Suprapubic skin (tissue), 4 donors: Measurements from ENCODE around the gene ATF3. TPM values are rescaled to one million over a fixed set of nuclear protein-coding genes. Genes with fewer than 3 reads are reported as not detected.

Source experiments
- DNase-seq, 2 donors: peaks; one replicate each; pipeline ENCODE4 v3.0.0-alpha.2; 2019; ENCODE audit warnings: low spot score in 2 of 2
- H3K27ac ChIP-seq: fragments of 200-600 bp; sonication (generic); one replicate; pipeline ENCODE4 v1.5.1; 2019
- H3K27me3 ChIP-seq: fragments of 200-600 bp; sonication (generic); one replicate; pipeline ENCODE4 v1.5.1; 2019
- H3K36me3 ChIP-seq: fragments of 200-600 bp; sonication (generic); one replicate; pipeline ENCODE4 v1.5.1; 2019
- H3K4me1 ChIP-seq: fragments of 200-600 bp; sonication (generic); one replicate; pipeline ENCODE4 v1.5.1; 2019
- H3K4me3 ChIP-seq: fragments of 200-600 bp; sonication (generic); one replicate; pipeline ENCODE4 v1.5.1; 2019; ENCODE audit warnings: mild to moderate bottlenecking
- H3K9me3 ChIP-seq: fragments of 200-600 bp; sonication (generic); one replicate; pipeline ENCODE4 v1.5.1; 2019
- EP300 ChIP-seq: sonication (generic); formaldehyde crosslinking; IDR thresholded peaks from one replicate; pipeline ENCODE4 v1.6.1; 2017; ENCODE audit warnings: antibody characterized with exemption
- POLR2A ChIP-seq, 2 donors: fragments of 450-650 bp; IDR thresholded peaks; one replicate each; pipeline ENCODE4 v1.6.1; 2017; ENCODE audit warnings: antibody characterized with exemption in 2 of 2, mild to moderate bottlenecking in 2 of 2, moderate library complexity in 2 of 2
- POLR2AphosphoS5 ChIP-seq, 3 donors: sonication (generic); formaldehyde crosslinking; IDR thresholded peaks; one replicate each; pipeline ENCODE4 v1.6.1; 2017; ENCODE audit warnings: antibody characterized with exemption in 3 of 3
- WGBS: methylation state at CpG from one replicate; pipeline ENCODE4 v1.1.5; 2018; 5-methylcytosine and 5-hydroxymethylcytosine counted together
- total RNA-seq, 4 donors: library from RNA; depleted of rRNA; stranded (reverse); fragments of >200 nt; gene quantifications; one replicate each; pipeline ENCODE4 v1.1.0, GENCODE V29; 2016
- TF ChIP-seq, protein P1 (sequence below), 2 donors: fragments of 200-600 bp in 1 of 2; fragments of 450-650 bp in 1 of 2; sonication (generic) in 1 of 2; IDR thresholded peaks; one replicate each; pipeline ENCODE4 v1.5.1; 2016 to 2019; ENCODE audit warnings: antibody characterized with exemption in 2 of 2, mild to moderate bottlenecking in 1 of 2, moderate library complexity in 1 of 2

The ATF3 gene
- total RNA-seq, 4 donors from 2014 or later = 43.9 to 151 (median 84.1) TPM

GRCh38 chr1:212641956-212642355 lies 33.4 kb downstream of the ATF3 start:
- Histone ChIP-seq H3K9me3 (peaks cover 6% of the 10 kb centered on the region), H3K4me3 (no peak overlapping the region), H3K27ac (no peak overlapping the region), H3K4me1 (peaks cover 15% of the 10 kb centered on the region), H3K36me3 (no peaks in the 10 kb centered on the region), H3K27me3 (no peaks in the 10 kb centered on the region)
- TF ChIP-seq POLR2A (IDR thresholded peaks at IDR 0.05) (no peak), EP300 (no peak), POLR2AphosphoS5 (IDR thresholded peaks at IDR 0.05) (no peak)
- TF ChIP-seq, protein P1, sequence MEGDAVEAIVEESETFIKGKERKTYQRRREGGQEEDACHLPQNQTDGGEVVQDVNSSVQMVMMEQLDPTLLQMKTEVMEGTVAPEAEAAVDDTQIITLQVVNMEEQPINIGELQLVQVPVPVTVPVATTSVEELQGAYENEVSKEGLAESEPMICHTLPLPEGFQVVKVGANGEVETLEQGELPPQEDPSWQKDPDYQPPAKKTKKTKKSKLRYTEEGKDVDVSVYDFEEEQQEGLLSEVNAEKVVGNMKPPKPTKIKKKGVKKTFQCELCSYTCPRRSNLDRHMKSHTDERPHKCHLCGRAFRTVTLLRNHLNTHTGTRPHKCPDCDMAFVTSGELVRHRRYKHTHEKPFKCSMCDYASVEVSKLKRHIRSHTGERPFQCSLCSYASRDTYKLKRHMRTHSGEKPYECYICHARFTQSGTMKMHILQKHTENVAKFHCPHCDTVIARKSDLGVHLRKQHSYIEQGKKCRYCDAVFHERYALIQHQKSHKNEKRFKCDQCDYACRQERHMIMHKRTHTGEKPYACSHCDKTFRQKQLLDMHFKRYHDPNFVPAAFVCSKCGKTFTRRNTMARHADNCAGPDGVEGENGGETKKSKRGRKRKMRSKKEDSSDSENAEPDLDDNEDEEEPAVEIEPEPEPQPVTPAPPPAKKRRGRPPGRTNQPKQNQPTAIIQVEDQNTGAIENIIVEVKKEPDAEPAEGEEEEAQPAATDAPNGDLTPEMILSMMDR (IDR thresholded peaks at IDR 0.05) = no peak
- WGBS = 79% methylated on average over 1 of the region's 1 CpG
- DNase-seq = peak in 1 of 2 donors; percentile 4

- Histone ChIP-seq H3K9me3 (peaks cover 6% of the 10 kb centered on the region), H3K36me3 (no peaks in the 10 kb centered on the region), H3K4me3 (no peak overlapping the region), H3K27ac (no peak overlapping the region), H3K27me3 (no peaks in the 10 kb centered on the region), H3K4me1 (peaks cover 2% of the 10 kb centered on the region)
- DNase-seq = peak; percentile 37 to 42
- TF ChIP-seq EP300 (no peak), POLR2AphosphoS5 (IDR thresholded peaks at IDR 0.05) (no peak), POLR2A (IDR thresholded peaks at IDR 0.05) (no peak)
- TF ChIP-seq, protein P1 (IDR thresholded peaks at IDR 0.05) = no peak
- WGBS = 73% methylated on average over 2 of the region's 2 CpGs
Observed at GRCh38 chr1:212643877-212644276, 35.3 kb downstream of the ATF3 start.

GRCh38 chr1:212644866-212645545 lies 36.4 kb downstream of the ATF3 start:
- WGBS = 90% methylated on average over 6 of the region's 6 CpGs
- TF ChIP-seq EP300 = no peak
- TF ChIP-seq POLR2AphosphoS5 (IDR thresholded peaks at IDR 0.05) = no peak
- TF ChIP-seq, protein P1 (IDR thresholded peaks at IDR 0.05) = no peak
- TF ChIP-seq POLR2A (IDR thresholded peaks at IDR 0.05) = no peak

GRCh38 chr1:212645546-212646543 lies 37.3 kb downstream of the ATF3 start:
- H3K36me3 ChIP-seq = no peaks in the 10 kb centered on the region
- TF ChIP-seq, protein P1 (IDR thresholded peaks at IDR 0.05) = no peak
- TF ChIP-seq EP300 (no peak), POLR2A (IDR thresholded peaks at IDR 0.05) (no peak), POLR2AphosphoS5 (IDR thresholded peaks at IDR 0.05) (no peak)
- 85% methylated on average over 13 of the region's 13 CpGs for WGBS
- peak in 1 of 2 donors; percentile 29 for DNase-seq
- no peaks in the 10 kb centered on the region for H3K9me3 ChIP-seq
- no peaks in the 10 kb centered on the region for H3K27me3 ChIP-seq
- no peaks in the 10 kb centered on the region for H3K4me1 ChIP-seq
- no peak overlapping the region for H3K27ac ChIP-seq
- H3K4me3 ChIP-seq = no peak overlapping the region

More at GRCh38 chr1:212644866-212645545, 36.4 kb downstream of the ATF3 start:
- H3K4me3 ChIP-seq = no peak overlapping the region
- H3K27ac ChIP-seq = no peak overlapping the region
- no peaks in the 10 kb centered on the region for H3K36me3 ChIP-seq
- no peaks in the 10 kb centered on the region for H3K27me3 ChIP-seq
- H3K9me3 ChIP-seq = peaks cover 6% of the 10 kb centered on the region
- peak in 1 of 2 donors; percentile 20 for DNase-seq
- no peaks in the 10 kb centered on the region for H3K4me1 ChIP-seq

GRCh38 chr1:212646588-212646987 lies 38.0 kb downstream of the ATF3 start:
- Histone ChIP-seq H3K36me3 (no peaks in the 10 kb centered on the region), H3K9me3 (no peaks in the 10 kb centered on the region), H3K27ac (no peak overlapping the region), H3K27me3 (no peaks in the 10 kb centered on the region), H3K4me3 (no peak overlapping the region), H3K4me1 (no peaks in the 10 kb centered on the region)
- TF ChIP-seq, protein P1 (IDR thresholded peaks at IDR 0.05) = no peak
- DNase-seq = peak in 1 of 2 donors; percentile 62
- WGBS = 95% methylated on average over 9 of the region's 19 CpGs
